Right atrium auricular region (tissue), 2 donors: Measurements from ENCODE around the gene TAAR9. TPM values are rescaled to one million over a fixed set of nuclear protein-coding genes. Genes with fewer than 3 reads are reported as not detected.

Experiments
- DNase-seq: peaks from one replicate; pipeline ENCODE4 v3.0.0-alpha.2; 2019; ENCODE audit warnings: low spot score
- H3K27ac ChIP-seq, 2 donors: fragments of 200-600 bp; sonication (generic); 1 replicate in 1 of 2; 2 replicates in 1 of 2; pipeline ENCODE4 v1.5.1; 2016 to 2019
- H3K27me3 ChIP-seq, 2 donors: fragments of 200-600 bp; sonication (generic); one replicate each; pipeline versions ENCODE4 v1.5.1 to v1.6.0; 2017 to 2019
- H3K36me3 ChIP-seq: fragments of 200-600 bp; sonication (generic); one replicate; pipeline ENCODE4 v1.5.1; 2016
- H3K4me1 ChIP-seq, 2 donors: fragments of 200-600 bp; sonication (generic); one replicate each; pipeline versions ENCODE4 v1.5.1 to v1.6.0; 2017 to 2019
- H3K4me3 ChIP-seq, 2 donors: fragments of 200-600 bp; sonication (generic); 1 replicate in 1 of 2; 2 replicates in 1 of 2; pipeline ENCODE4 v1.5.1; 2017 to 2019; ENCODE audit warnings: mild to moderate bottlenecking in 1 of 2, moderate library complexity in 1 of 2
- H3K9me3 ChIP-seq, 2 donors: fragments of 200-600 bp; sonication (generic); one replicate each; pipeline ENCODE4 v1.5.1; 2019
- total RNA-seq, 2 donors: library from RNA; depleted of rRNA; stranded (reverse); fragments of >200 nt; gene quantifications; one replicate each; pipeline ENCODE4 v1.1.0, GENCODE V29; 2016
- TF ChIP-seq, protein P1 (sequence below), 2 donors: fragments of 200-600 bp; sonication (generic); IDR thresholded peaks; one replicate each; pipeline ENCODE4 v1.5.1; 2019; ENCODE audit warnings: antibody characterized with exemption in 2 of 2

The TAAR9 gene
- total RNA-seq, 2 donors from 2014 or later = not detected

DNA sequence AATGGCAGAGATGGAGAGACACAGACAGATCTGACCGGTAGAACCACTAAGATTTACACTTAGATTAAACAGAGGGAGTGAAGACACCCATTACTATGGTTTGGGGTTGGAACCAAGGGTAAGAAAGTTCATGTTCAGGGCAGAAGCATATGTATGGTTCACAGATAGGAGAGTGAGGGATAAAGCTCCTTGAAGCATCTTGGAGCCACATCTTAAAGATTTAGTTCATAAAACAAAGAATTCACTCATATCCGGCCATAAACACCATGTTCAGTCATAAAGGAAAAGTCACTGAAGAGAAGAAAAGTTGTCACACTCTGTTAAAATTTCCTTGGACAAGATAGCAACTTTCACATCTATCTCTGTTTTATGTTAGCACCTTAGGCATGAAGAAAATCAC, 43.1 kb upstream of the TAAR9 start:
- H3K27ac ChIP-seq = no peak overlapping the region
- no peak overlapping the region for H3K4me3 ChIP-seq
- peaks cover 5% of the 10 kb centered on the region for H3K36me3 ChIP-seq
- no peaks in the 10 kb centered on the region for H3K9me3 ChIP-seq
- TF ChIP-seq, protein P1, sequence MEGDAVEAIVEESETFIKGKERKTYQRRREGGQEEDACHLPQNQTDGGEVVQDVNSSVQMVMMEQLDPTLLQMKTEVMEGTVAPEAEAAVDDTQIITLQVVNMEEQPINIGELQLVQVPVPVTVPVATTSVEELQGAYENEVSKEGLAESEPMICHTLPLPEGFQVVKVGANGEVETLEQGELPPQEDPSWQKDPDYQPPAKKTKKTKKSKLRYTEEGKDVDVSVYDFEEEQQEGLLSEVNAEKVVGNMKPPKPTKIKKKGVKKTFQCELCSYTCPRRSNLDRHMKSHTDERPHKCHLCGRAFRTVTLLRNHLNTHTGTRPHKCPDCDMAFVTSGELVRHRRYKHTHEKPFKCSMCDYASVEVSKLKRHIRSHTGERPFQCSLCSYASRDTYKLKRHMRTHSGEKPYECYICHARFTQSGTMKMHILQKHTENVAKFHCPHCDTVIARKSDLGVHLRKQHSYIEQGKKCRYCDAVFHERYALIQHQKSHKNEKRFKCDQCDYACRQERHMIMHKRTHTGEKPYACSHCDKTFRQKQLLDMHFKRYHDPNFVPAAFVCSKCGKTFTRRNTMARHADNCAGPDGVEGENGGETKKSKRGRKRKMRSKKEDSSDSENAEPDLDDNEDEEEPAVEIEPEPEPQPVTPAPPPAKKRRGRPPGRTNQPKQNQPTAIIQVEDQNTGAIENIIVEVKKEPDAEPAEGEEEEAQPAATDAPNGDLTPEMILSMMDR (IDR thresholded peaks at IDR 0.05) = no peak
- H3K4me1 ChIP-seq = peaks cover 0 to 25% of the 10 kb centered on the region in 2 donors
- H3K27me3 ChIP-seq = no peaks in the 10 kb centered on the region
- no peak for DNase-seq

DNA sequence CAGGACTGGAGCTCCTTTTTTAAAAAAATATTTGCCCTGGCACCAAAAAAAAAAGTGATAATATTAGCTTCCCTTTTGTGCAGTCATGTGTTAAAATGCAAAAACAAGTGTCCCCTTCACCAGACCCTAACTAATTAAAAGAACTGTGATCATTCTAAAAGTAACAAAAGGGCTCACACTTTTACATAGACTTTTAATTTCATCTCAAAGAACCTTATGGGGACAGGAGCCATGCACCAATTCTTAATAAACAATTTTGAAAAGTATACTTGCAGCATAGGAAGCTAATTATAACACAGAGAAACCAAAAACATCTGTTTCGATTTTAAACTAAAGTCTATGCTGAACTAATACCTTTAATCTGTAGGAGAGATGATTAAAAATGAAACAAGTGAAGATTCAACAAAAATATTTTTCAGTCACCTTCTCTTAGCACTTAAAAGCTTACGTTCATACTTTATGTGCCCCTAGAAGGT, 42.4 kb upstream of the TAAR9 start:
- Histone ChIP-seq H3K9me3 (no peaks in the 10 kb centered on the region), H3K27ac (no peak overlapping the region), H3K4me3 (no peak overlapping the region), H3K27me3 (no peaks in the 10 kb centered on the region), H3K4me1 (peaks cover 0 to 22% of the 10 kb centered on the region in 2 donors), H3K36me3 (peaks cover 5% of the 10 kb centered on the region)
- TF ChIP-seq, protein P1 (IDR thresholded peaks at IDR 0.05) = no peak
- DNase-seq = no peak

DNA sequence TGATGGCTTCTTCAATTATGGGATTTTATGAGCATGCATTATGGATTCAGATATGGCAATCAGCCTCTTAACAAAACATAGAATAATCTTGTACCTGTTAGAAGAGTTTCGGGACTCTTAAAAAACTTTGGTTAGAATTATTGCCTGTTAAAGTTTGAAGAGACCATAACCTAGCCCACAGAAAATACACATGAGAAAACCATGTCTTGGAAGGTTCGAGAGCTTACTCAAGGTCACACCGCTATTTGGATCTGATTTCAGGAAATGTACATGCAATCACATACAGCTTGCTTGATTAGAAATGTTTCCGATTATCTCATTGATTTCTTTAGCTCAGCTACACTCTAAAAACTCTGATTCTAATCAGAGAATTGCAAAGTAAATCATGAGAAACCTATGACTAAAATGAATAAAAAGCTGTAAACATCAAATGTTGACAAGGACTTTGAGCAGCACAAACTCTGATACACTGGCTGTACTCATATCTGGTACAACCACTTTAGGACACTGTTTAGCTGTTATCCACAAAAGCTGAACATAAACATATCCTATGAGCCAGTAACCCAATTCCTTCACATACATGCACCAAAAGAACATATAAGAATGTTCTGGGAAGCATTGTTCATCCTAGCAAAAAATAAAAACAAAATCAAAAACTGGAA, 41.4 kb upstream of the TAAR9 start:
- H3K4me1 ChIP-seq = peaks cover 0 to 13% of the 10 kb centered on the region in 2 donors
- H3K9me3 ChIP-seq = no peaks in the 10 kb centered on the region
- no peak for DNase-seq
- no peak overlapping the region for H3K4me3 ChIP-seq
- TF ChIP-seq, protein P1 (IDR thresholded peaks at IDR 0.05) = no peak
- H3K36me3 ChIP-seq = peaks cover 14% of the 10 kb centered on the region
- no peak overlapping the region for H3K27ac ChIP-seq
- no peaks in the 10 kb centered on the region for H3K27me3 ChIP-seq

DNA sequence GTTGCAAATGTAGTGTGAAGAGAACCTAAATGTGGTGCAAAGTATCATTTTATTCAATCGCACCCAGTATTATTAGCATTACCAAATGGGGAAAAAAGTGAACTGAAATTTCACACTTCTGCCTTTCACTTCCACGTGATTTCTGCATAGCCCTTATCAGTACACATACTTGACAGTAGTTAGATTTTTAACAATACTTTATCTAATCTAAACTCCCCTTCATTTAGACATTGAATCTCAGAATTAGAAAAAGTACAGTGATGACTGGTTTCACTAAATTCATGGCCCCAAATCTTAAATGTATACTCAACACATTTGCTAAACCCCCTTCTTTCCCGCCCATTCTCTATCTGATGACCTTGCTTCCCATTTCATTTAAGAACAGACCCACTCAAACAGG, 39.4 kb upstream of the TAAR9 start:
- Histone ChIP-seq H3K4me3 (no peak overlapping the region), H3K27me3 (no peaks in the 10 kb centered on the region), H3K27ac (no peak overlapping the region), H3K4me1 (peaks cover 0 to 9% of the 10 kb centered on the region in 2 donors), H3K9me3 (no peaks in the 10 kb centered on the region), H3K36me3 (peaks cover 26% of the 10 kb centered on the region)
- TF ChIP-seq, protein P1 (IDR thresholded peaks at IDR 0.05) = no peak
- no peak for DNase-seq

DNA sequence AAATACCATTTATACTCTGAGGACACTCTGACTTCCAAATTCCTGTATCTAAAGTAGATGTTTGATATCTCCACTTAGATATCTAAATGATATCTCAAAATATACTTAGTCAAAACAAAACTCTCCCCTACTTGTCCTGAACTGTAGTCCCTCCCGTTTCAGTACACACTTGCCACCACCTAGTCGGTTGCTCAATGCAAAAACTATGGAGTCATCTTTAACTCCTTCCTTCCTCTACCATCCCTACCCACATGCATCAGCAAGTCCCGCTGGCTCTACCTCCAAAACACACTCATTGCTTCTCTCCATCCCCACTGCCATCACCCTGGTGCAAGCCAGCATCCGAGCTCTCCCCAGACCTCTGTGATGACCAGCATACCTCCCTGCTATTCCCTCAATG, 38.3 kb upstream of the TAAR9 start:
- peaks cover 26% of the 10 kb centered on the region for H3K36me3 ChIP-seq
- no peaks in the 10 kb centered on the region for H3K9me3 ChIP-seq
- no peak for DNase-seq
- TF ChIP-seq, protein P1 (IDR thresholded peaks at IDR 0.05) = no peak
- peaks cover 0 to 20% of the 10 kb centered on the region in 2 donors for H3K4me1 ChIP-seq
- H3K27me3 ChIP-seq = no peaks in the 10 kb centered on the region
- H3K4me3 ChIP-seq = no peak overlapping the region
- no peak overlapping the region for H3K27ac ChIP-seq

DNA sequence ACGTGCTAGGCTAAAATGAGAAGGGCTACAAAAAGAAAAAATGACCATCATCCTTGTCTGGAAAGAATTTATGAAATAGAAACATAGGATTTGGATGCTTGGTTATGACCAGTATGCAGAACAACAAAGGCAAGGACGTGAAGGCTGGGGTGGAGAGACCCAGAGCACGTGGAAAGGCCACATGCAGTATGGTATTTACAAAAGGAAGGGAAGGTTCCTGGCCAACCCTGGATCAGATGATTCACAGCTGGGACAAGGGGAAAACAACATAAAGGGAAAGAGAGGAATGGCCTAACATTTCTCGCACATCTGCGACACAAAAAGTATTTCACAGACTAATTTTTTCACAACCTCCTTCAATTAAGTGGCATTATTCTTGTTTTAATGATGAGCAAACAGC, 33.3 kb upstream of the TAAR9 start:
- Histone ChIP-seq H3K4me1 (peaks cover 0 to 48% of the 10 kb centered on the region in 2 donors), H3K36me3 (peaks cover 21% of the 10 kb centered on the region)
- no peak for DNase-seq

More for the DNA sequence above, 33.3 kb upstream of the TAAR9 start:
- H3K4me3 ChIP-seq = no peak overlapping the region
- H3K27ac ChIP-seq = no peak overlapping the region
- TF ChIP-seq, protein P1 (IDR thresholded peaks at IDR 0.05) = no peak
- H3K27me3 ChIP-seq = no peaks in the 10 kb centered on the region
- H3K9me3 ChIP-seq = no peaks in the 10 kb centered on the region
